RPMI8226 (cell line): ENCODE measurements around the gene ABCC1.
"Not testable (repeated sequence)": the region's sequence is repeated elsewhere in the genome, so short reads cannot be mapped to it uniquely, and the experiment has no call there.

Source experiments
- DNase-seq: peaks from one replicate; pipeline ENCODE4 v3.0.0-alpha.2; 2015

Gene ABCC1

DNA sequence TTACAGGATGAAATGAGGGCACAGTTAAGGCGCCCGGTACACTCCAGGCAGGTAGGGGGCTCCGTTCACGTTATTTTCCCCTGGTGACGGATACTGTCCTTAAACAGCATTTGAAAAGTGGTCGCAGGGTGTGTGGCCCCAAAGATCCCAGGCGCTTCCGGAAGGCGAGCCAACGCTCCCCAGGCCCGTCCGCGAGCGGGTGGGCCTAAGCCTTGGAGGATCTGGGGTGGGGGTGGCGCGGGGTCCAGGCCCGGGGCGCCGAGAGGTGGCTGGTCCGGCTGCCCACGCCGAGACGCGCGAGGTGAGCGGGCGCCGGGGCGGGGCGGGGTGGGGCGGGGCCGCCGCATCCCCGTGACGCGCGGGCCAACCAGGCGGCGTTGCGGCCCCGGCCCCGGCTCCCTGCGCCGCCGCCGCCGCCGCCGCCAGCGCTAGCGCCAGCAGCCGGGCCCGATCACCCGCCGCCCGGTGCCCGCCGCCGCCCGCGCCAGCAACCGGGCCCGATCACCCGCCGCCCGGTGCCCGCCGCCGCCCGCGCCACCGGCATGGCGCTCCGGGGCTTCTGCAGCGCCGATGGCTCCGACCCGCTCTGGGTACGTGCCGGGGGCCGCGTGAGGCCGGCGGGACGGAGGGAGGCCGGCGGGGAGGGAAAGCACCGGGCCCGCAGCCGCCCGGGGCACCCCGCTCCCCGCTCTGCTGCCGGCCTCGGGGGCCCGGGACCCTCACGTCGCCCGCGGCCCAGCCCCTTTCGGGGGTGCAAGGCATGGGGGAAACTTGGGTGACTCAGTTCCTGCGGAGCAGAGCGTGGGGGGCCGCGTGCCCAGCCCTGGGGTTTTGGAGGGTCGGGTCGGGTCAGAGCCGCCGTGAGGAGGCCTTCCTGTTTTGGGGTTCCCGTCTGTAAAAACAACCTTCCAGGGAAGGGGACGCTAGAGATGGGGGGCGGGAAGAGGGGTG, at the start of gene ABCC1:
ABCC1 (plus strand) TSS at position 407 of the 951 bp plus-strand sequence; CDS start at position 543, 136 bp downstream.
- peak; percentile 78 for DNase-seq

- DNase-seq = no peak
Observed at GRCh38 chr16:15900357-15900756, 49.1 kb upstream of the ABCC1 start.

- DNase-seq = no peak
Observed at GRCh38 chr16:15900901-15901500, 48.4 kb upstream of the ABCC1 start.

- no peak for DNase-seq
Observed at GRCh38 chr16:15903960-15904359, 45.5 kb upstream of the ABCC1 start.

- DNase-seq = no peak
Observed at GRCh38 chr16:15906439-15906838, 43.0 kb upstream of the ABCC1 start.

GRCh38 chr16:15907863-15908478, 41.4 kb upstream of the ABCC1 start:
- peak; percentile 81 for DNase-seq

DNA sequence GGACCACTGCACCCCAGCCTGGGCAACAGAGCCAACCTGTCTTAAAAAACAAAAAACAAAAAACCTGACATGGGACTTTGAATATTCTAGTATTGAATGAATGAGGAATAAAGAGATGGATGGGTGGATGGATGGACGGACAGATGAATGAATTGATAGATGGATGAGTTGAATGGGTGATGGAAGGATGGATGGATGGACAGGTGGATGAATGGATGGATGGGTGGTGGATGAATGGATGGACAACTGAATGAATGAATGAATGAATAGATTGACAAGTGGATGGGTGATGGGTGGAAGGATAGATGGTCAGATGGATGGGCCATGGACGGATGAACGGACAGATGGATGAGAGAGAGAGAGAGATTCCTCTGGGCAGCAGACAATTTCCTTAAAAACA, 38.2 kb upstream of the ABCC1 start:
- DNase-seq = no peak

DNA sequence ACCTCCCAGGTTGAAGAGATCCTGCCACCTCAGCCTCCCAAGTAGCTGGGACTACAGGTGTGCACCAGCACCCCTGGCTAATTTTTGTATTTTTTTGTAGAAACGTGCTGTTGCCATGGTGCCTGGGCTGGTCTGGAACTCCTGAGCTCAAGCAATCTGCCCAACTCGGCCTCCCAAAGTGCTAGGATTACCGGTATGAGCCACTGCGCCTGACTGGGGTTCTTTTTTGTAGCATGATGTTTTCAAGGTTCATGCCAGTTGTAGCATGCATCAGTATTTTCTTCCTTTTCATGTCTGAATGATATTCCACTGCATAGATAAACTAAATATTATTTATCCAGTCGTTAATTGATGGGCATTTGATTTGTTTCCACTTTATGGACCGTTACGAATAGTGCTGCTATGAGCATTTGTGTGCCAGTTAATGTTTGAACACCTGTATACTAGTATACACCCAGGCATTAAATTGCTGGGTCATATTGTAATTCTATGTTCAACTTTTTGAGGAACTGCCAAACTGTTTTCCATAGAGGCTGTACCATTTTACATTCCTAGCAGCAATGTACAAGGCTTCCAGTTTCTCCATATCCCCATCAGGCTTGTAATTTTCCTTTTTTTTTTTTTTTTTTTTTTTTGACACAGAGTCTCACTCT, 36.2 kb upstream of the ABCC1 start:
- no peak for DNase-seq

DNA sequence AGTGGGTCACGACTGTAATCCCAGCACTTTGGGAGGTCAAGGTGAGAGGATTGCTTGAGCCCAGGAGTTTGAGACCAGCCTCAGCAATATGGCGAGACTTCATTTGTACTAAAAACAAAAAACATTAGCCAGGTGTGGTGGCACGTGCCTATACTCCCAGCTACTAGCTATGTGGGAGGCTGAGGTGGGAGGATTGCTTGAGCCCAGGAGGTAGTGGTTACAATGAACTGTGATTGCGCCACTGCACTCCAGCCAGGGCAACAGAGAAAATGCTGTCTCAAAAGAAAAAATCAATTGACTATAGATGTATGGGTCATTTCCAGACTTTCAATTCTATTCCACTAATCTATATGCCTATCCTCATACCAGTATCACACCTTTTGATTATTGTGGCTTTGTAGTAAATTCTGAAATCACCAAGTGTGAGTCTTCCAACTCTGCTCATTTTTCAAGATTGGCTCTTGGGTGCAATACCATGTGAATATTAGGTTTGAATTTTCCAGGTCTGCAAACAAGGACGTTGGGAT, 33.8 kb upstream of the ABCC1 start:
- DNase-seq = no peak

DNA sequence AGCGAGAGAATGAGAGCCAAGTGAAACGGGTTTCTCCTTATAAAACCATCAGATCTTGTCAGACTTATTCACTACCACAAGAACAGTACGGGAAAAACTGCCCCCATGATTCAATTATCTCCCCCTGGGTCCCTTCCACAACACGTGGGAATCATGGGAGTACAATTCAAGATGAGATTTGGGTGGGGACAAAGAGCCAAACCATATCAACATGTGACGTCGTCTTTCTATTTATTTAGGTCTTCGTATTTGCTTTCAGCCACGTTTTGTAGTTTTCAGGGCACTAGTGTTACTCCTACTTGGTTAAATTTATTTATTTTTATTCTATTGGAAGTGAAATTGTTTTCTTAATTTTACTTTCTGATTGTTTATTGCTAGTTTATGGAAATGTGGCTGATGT, 33.1 kb upstream of the ABCC1 start:
- DNase-seq = no peak

DNA sequence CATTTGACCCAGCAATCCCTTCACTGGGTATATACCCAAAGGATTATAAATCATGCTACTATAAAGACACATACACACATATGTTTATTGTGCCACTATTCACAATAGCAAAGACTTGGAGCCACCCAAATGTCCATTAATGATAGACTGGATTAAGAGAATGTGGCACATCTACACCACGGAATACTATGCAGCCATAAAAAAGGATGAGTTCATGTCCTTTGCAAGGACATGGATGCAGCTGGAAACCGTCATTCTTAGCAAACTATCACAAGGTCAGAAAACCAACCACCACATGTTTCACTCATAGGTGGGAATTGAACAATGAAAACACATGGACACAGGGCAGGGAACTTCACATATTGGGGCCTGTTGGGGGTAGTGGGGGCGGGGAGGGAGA, 31.1 kb upstream of the ABCC1 start:
- not testable (repeated sequence) for DNase-seq

DNA sequence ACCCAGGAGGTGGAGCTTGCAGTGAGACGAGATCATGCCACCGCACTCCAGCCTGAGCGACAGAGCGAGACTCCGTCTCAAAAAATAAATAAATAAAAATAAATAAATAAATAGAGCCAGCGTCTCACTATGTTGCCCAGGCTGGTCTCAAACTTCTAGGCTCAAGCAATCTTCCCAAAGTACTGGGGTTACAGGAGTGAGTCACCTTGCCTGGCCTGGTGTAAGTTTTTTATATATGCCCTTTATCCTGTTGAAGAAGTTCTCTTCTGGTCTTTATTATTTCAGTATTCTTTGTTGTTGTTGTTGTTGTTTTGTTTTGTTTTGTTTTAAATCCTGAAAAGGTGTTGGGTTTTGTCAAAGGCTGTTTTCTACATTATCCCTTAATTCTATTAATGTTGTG, 30.1 kb upstream of the ABCC1 start:
- DNase-seq = no peak

- DNase-seq = no peak
Observed at GRCh38 chr16:15924996-15925395, 24.4 kb upstream of the ABCC1 start.

- no peak for DNase-seq
Observed at GRCh38 chr16:15925631-15926030, 23.8 kb upstream of the ABCC1 start.

DNA sequence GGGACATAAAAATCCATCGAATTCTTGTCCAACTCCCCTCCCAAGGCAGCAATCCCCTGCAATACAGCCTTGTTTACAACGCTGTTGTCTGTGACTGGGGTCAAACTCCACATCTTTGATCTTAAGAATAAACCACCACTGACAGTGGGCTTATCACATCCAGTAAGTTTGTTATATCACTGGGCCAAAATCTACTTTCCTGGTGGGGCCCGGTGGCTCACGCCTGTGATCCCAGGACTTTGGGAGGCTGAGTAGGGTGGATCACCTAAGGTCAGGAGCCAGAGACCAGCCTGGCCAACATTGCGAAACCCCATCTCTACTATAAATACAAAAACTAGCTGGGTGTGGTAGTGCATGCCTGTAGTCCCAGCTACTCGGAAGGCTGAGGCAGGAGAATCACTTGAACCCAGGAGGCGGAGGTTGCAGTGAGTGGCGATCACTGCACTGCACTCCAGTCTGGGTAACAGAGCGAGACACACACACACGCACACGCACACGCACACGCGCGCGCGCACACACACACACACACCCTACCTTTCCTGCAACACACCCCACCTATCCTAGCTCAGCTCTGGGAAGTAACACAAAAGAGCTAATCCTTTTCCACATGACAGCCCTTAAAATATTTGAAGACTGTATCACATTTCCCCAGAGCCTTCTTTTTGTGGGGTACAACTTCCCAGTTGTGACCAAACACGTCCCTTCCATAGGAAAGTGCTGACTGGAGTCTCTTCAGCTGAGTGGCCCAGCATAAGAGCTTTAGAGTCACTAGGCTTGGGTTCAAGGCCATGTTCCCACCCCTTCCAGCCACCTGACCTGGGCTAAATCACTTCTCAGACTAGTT, 20.9 kb upstream of the ABCC1 start:
- no peak for DNase-seq

GRCh38 chr16:15932939-15933338, 16.5 kb upstream of the ABCC1 start:
- DNase-seq = no peak

DNA sequence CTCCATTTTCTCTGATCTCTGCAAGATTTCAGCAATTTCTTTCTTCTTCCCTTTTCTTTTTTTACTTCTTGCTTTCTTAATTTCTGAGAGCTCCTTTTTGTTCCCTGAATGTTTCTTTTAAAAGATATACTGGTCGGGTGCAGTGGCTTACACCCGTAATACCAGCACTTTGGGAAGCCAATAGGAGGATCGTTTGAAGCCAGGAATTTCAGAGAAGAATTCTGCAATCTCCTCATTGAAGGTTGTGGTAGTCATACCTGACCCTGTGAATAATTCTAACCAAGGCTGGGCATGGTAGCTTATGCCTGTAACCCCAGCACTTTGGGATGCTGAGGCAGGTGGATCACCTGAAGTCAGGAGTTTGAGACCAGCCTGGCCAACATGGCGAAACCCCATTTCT, 15.6 kb upstream of the ABCC1 start:
- DNase-seq = no peak

- no peak for DNase-seq
Observed at GRCh38 chr16:15934991-15935390, 14.4 kb upstream of the ABCC1 start.

- DNase-seq = not testable (repeated sequence)
Observed at GRCh38 chr16:15936809-15937208, 12.6 kb upstream of the ABCC1 start.

- no peak for DNase-seq
Observed at GRCh38 chr16:15942931-15943690, 6.3 kb upstream of the ABCC1 start.
